ENCODE results near the gene NUP133.
"Not testable (repeated sequence)": the region's sequence is repeated elsewhere in the genome, so short reads cannot be mapped to it uniquely, and the experiment has no call there.

Gene NUP133

DNA sequence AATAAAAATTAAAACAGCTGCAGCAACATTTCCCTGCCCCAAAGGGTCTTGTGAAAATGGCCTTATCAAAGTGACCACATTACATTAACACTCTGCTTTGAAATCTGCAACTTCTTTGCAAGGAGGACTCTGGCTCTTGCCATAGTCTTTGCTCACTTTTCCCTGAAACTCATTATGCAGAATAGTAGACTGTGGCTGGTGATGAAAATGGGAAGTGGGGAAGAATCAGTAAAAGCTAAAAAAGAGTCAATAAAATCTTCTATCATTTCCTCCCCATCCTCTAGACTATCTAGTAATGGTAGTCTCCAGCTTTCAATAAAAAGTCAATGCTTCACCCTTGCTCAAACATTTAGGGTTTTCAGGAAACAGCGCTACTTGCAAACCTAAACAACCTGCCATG is 18.6 kb upstream of the NUP133 start:
- H2BK120ac ChIP-seq (ENCODE audit: low read depth, low read length): no peak overlapping the region
- no peak overlapping the region for H3K27ac ChIP-seq (ENCODE audit: low read length, poor library complexity, severe bottlenecking)
- no peak overlapping the region for H3K9ac ChIP-seq (ENCODE audit: low read length)
- H3K27me3 ChIP-seq (ENCODE audit: control insufficient read depth in 1 of 2, insufficient read depth in 1 of 2, low read length in 2 of 2): no peaks in the 10 kb centered on the region
- no peak overlapping the region for H3K18ac ChIP-seq (ENCODE audit: low read depth in 1 of 2, low read length in 2 of 2)
- H2BK12ac ChIP-seq (ENCODE audit: low read length in 2 of 2): no peak overlapping the region
- H2BK5ac ChIP-seq (ENCODE audit: low read depth, low read length, poor library complexity, severe bottlenecking): no peak overlapping the region
- H3K4me1 ChIP-seq (ENCODE audit: control insufficient read depth, insufficient read depth, low read depth, low read length): no peaks in the 10 kb centered on the region
- WGBS: 100% methylated on average over 1 of the region's 1 CpG
- no peak overlapping the region for H3K4ac ChIP-seq (ENCODE audit: low read depth in 1 of 2, low read length in 2 of 2)
- H3K4me2 ChIP-seq (ENCODE audit: low read length, poor library complexity, severe bottlenecking): no peak overlapping the region
- H3K9me3 ChIP-seq (ENCODE audit: control insufficient read depth, low read length): no peaks in the 10 kb centered on the region
- no peak for DNase-seq
- peaks cover 9% of the 10 kb centered on the region for H3K79me1 ChIP-seq (replicated peaks; ENCODE audit: low read length, poor library complexity, severe bottlenecking)
- peaks cover 29 to 77% of the 10 kb centered on the region in 2 experiments for H3K36me3 ChIP-seq (ENCODE audit: control insufficient read depth in 1 of 2, insufficient read depth in 2 of 2, low read depth in 1 of 2, low read length in 2 of 2)
- H3K23ac ChIP-seq (ENCODE audit: low read length in 2 of 2): no peak overlapping the region
- no peak overlapping the region for H4K91ac ChIP-seq (ENCODE audit: low read length)
- no peak overlapping the region for H3K4me3 ChIP-seq (ENCODE audit: insufficient read depth in 1 of 2, low read depth in 1 of 2, low read length in 2 of 2)
- no peak overlapping the region for H2AFZ ChIP-seq (ENCODE audit: low read depth, low read length)
- no peak overlapping the region for H3K14ac ChIP-seq (ENCODE audit: low read length in 2 of 2)
- H2AK5ac ChIP-seq (ENCODE audit: low read length, severe bottlenecking): no peak overlapping the region
- no peak overlapping the region for H4K8ac ChIP-seq (ENCODE audit: low read length)
- H2BK15ac ChIP-seq (ENCODE audit: low read depth, poor library complexity, severe bottlenecking): no peak overlapping the region

GRCh38 chr1:229523052-229523451 is 14.9 kb upstream of the NUP133 start:
- H3K27me3 ChIP-seq (ENCODE audit: control insufficient read depth in 1 of 2, insufficient read depth in 1 of 2, low read length in 2 of 2): no peaks in the 10 kb centered on the region
- no peak overlapping the region for H3K23ac ChIP-seq (ENCODE audit: low read length in 2 of 2)
- no peak overlapping the region for H3K27ac ChIP-seq (ENCODE audit: low read length, poor library complexity, severe bottlenecking)
- H3K14ac ChIP-seq (ENCODE audit: low read length in 2 of 2): no peak overlapping the region
- H2AK5ac ChIP-seq (ENCODE audit: low read length, severe bottlenecking): no peak overlapping the region
- no peak overlapping the region for H2AFZ ChIP-seq (ENCODE audit: low read depth, low read length)
- DNase-seq: no peak
- H3K9me3 ChIP-seq (ENCODE audit: control insufficient read depth, low read length): no peaks in the 10 kb centered on the region
- no peak overlapping the region for H4K8ac ChIP-seq (ENCODE audit: low read length)
- no peak overlapping the region for H3K4ac ChIP-seq (ENCODE audit: low read depth in 1 of 2, low read length in 2 of 2)
- no peak overlapping the region for H2BK120ac ChIP-seq (ENCODE audit: low read depth, low read length)
- no peak overlapping the region for H3K18ac ChIP-seq (ENCODE audit: low read depth in 1 of 2, low read length in 2 of 2)
- H2BK5ac ChIP-seq (ENCODE audit: low read depth, low read length, poor library complexity, severe bottlenecking): no peak overlapping the region
- H4K91ac ChIP-seq (ENCODE audit: low read length): no peak overlapping the region
- no peak overlapping the region for H3K4me3 ChIP-seq (ENCODE audit: insufficient read depth in 1 of 2, low read depth in 1 of 2, low read length in 2 of 2)
- peaks cover 17 to 69% of the 10 kb centered on the region in 2 experiments for H3K36me3 ChIP-seq (ENCODE audit: control insufficient read depth in 1 of 2, insufficient read depth in 2 of 2, low read depth in 1 of 2, low read length in 2 of 2)
- peaks cover 7% of the 10 kb centered on the region for H3K79me1 ChIP-seq (replicated peaks; ENCODE audit: low read length, poor library complexity, severe bottlenecking)
- no peak overlapping the region for H2BK12ac ChIP-seq (ENCODE audit: low read length in 2 of 2)
- H2BK15ac ChIP-seq (ENCODE audit: low read depth, poor library complexity, severe bottlenecking): no peak overlapping the region
- H3K9ac ChIP-seq (ENCODE audit: low read length): no peak overlapping the region
- no peak overlapping the region for H3K4me2 ChIP-seq (ENCODE audit: low read length, poor library complexity, severe bottlenecking)
- no peaks in the 10 kb centered on the region for H3K4me1 ChIP-seq (ENCODE audit: control insufficient read depth, insufficient read depth, low read depth, low read length)
- no CpG with 5 or more reads among the region's 1 CpG for WGBS

DNA sequence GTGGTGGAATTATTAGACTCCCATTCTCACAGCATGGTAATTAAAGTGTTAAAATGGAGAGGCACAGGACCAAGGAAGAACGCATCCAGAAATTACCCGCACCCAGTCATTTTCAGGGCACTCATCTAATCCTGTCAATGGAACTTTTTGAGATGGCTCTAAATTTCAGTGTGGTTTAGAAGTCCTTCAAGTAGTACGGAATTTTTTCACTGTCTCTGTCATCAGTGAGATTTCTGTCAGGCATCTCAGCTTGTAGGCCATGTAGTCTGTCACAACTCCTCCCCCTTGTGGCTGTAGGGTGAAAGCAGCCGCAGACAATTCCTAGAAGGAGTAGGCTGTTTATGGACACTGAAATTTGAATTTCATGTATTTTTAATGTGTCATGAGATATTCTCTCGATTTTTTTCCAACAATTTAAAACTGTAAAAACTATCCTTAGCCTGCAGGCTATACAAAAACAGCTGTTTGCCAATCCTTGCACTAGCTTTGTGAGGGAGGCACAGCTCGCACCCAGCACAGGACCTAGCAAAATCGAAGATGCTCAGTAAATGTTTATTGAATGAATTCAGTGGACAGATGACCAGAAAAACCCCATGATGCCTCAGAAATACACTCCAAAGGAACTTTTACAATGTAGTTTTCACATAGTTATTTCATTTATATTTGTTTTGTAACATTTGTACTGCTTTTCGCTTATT is 6.6 kb upstream of the NUP133 start:
- Histone ChIP-seq H2AFZ (ENCODE audit: low read depth, low read length) (no peak overlapping the region), H3K23ac (ENCODE audit: low read length in 2 of 2) (no peak overlapping the region)

GRCh38 chr1:229511625-229512024 is 3.5 kb upstream of the NUP133 start:
- not testable (repeated sequence) for H3K9me3 ChIP-seq (ENCODE audit: control insufficient read depth, low read length); H3K18ac ChIP-seq (ENCODE audit: low read depth in 1 of 2, low read length in 2 of 2); H4K91ac ChIP-seq (ENCODE audit: low read length); H2BK12ac ChIP-seq (ENCODE audit: low read length in 2 of 2); H3K4me3 ChIP-seq (ENCODE audit: insufficient read depth in 1 of 2, low read depth in 1 of 2, low read length in 2 of 2); DNase-seq; H3K9ac ChIP-seq (ENCODE audit: low read length); H2AFZ ChIP-seq (ENCODE audit: low read depth, low read length); H3K23ac ChIP-seq (ENCODE audit: low read length in 2 of 2); H3K14ac ChIP-seq (ENCODE audit: low read length in 2 of 2); H2BK5ac ChIP-seq (ENCODE audit: low read depth, low read length, poor library complexity, severe bottlenecking); H4K8ac ChIP-seq (ENCODE audit: low read length); H3K36me3 ChIP-seq (ENCODE audit: control insufficient read depth in 1 of 2, insufficient read depth in 2 of 2, low read depth in 1 of 2, low read length in 2 of 2); H3K4me1 ChIP-seq (ENCODE audit: control insufficient read depth, insufficient read depth, low read depth, low read length); H2BK15ac ChIP-seq (ENCODE audit: low read depth, poor library complexity, severe bottlenecking); H2AK5ac ChIP-seq (ENCODE audit: low read length, severe bottlenecking); H3K27ac ChIP-seq (ENCODE audit: low read length, poor library complexity, severe bottlenecking); H2BK120ac ChIP-seq (ENCODE audit: low read depth, low read length); H3K4me2 ChIP-seq (ENCODE audit: low read length, poor library complexity, severe bottlenecking); H3K27me3 ChIP-seq (ENCODE audit: control insufficient read depth in 1 of 2, insufficient read depth in 1 of 2, low read length in 2 of 2); H3K4ac ChIP-seq (ENCODE audit: low read depth in 1 of 2, low read length in 2 of 2); H3K79me1 ChIP-seq (replicated peaks; ENCODE audit: low read length, poor library complexity, severe bottlenecking)
- no CpG with 5 or more reads among the region's 6 CpGs for WGBS

More for the DNA sequence above, 6.6 kb upstream of the NUP133 start:
- Histone ChIP-seq H2BK120ac (ENCODE audit: low read depth, low read length) (no peak overlapping the region), H3K4me3 (ENCODE audit: insufficient read depth in 1 of 2, low read depth in 1 of 2, low read length in 2 of 2) (no peak overlapping the region), H3K14ac (ENCODE audit: low read length in 2 of 2) (no peak overlapping the region), H3K4me1 (ENCODE audit: control insufficient read depth, insufficient read depth, low read depth, low read length) (peaks cover under 1% of the 10 kb centered on the region), H3K27ac (ENCODE audit: low read length, poor library complexity, severe bottlenecking) (no peak overlapping the region), H4K8ac (ENCODE audit: low read length) (no peak overlapping the region), H3K4ac (ENCODE audit: low read depth in 1 of 2, low read length in 2 of 2) (no peak overlapping the region), H3K36me3 (ENCODE audit: control insufficient read depth in 1 of 2, insufficient read depth in 2 of 2, low read depth in 1 of 2, low read length in 2 of 2) (peaks cover 0 to 17% of the 10 kb centered on the region in 2 experiments), H2BK5ac (ENCODE audit: low read depth, low read length, poor library complexity, severe bottlenecking) (no peak overlapping the region), H2BK15ac (ENCODE audit: low read depth, poor library complexity, severe bottlenecking) (no peak overlapping the region), H4K91ac (ENCODE audit: low read length) (no peak overlapping the region), H3K79me1 (replicated peaks; ENCODE audit: low read length, poor library complexity, severe bottlenecking) (no peaks in the 10 kb centered on the region), H3K27me3 (ENCODE audit: control insufficient read depth in 1 of 2, insufficient read depth in 1 of 2, low read length in 2 of 2) (no peaks in the 10 kb centered on the region), H3K9ac (ENCODE audit: low read length) (peak overlapping the region; percentile 57), H3K18ac (ENCODE audit: low read depth in 1 of 2, low read length in 2 of 2) (no peak overlapping the region), H2BK12ac (ENCODE audit: low read length in 2 of 2) (no peak overlapping the region), H3K4me2 (ENCODE audit: low read length, poor library complexity, severe bottlenecking) (no peak overlapping the region), H3K9me3 (ENCODE audit: control insufficient read depth, low read length) (no peaks in the 10 kb centered on the region), H2AK5ac (ENCODE audit: low read length, severe bottlenecking) (no peak overlapping the region)
- peak; percentile 80 for DNase-seq
- WGBS: 75% methylated on average over 4 of the region's 8 CpGs
